GM18870 (cell line): ENCODE results near the gene AMH.
A peak's percentile ranks its signal among the peaks of the same experiment; 100 is the strongest.

Experiments
- ATAC-seq: cut with Tn5 transposase; IDR thresholded peaks from one replicate; pipeline ENCODE4 v1.9.1; 2021; ENCODE audit warnings: moderate library complexity; ENCODE audit not compliant: unreplicated experiment

AMH gene

DNA sequence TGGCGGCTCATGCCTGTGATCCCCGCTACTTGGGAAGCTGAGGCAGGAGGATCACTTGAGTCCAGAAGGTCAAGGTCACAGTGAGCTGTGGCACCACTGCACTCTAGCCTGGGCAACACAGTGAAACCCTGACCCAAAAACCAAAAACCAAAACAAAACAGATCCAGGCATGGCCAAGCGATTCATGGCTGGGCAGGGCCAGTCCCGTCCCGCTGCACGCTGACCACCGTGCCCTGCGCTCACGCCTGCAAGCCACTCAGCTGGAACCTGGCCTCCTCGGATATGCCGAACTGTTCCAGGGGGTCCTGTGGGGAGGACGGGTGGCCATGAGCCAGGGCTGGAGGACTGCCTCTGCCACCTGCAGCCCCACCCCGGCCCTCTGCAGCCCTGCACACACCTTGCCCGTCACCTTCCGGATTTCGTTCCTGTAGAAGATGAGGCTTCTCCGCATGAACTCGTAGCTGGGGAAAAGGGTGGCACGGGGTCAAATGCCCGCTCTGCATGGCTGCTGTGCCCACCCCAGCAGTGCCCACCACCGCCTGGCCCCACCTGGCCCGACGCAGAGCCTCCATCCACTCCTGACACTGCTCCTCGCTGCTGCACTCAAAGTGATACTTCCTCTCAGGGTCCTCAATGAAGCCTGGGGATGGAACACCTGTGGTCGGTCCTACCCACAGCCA lies 15.4 kb upstream of the AMH start:
- no peak for ATAC-seq

DNA sequence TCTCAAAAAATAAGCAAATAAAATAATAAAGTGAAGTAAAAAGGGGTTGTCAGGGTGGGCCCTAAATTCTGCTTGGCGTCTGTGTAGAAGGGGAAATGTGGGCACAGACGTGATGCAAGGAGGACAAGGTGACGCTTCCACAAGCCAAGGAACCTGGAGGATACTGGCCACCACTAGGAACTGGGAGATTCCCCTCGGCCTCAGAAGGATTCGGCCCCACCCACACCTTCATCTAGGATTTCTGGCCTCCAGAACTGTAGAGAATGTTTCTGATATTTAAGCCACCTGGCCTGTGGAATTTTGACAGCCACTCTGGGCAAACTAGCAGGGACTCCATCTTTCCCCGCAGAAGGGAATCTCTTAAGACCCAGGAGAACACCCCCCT lies 14.1 kb upstream of the AMH start:
- ATAC-seq: no peak

DNA sequence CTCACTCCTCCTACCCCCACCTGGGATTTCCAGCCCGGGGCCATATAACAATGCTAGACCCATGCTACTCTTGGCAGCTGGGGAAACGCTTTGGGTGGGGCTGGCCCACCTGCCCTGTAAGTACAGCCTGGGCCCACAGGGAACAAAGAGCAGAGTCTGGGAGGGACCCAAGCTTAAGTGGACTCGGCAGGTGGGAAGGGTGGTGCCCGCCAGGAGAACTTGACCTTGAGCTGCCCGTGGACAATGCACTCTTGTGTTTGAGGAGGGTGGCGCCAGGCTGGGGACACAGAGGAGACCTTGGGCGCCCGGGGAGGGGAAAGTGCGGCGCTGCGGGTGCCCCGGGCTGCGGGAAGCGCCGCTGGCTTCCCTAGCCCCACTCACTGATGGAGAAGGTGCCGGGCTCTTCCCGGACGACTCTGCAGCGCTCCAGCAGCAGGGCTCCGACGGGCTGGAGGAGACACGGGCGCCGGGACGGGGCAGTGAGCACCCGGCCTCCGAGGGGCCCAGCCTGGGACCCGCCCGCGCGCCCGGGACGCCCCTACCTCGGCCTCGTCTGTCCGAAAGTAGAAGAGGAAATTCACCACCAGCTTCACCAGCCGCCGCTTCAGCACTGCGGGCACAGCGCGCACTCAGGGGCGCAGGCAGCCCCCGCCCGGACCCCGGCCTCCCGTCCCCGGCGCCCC lies 13.6 kb upstream of the AMH start:
- ATAC-seq: peak; percentile 2

DNA sequence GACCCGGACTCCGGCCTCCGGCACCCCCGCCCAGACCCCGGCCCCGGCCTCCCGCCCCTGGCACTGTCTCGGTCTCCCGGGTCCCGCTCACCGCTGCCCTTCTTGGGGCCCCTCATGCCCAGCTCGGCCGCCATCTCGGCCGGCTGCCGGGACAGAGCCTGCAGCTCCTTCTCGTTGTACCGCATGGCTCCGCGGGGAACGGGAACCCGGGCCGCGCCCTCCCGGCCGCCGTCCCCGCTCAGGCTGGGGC lies 13.1 kb upstream of the AMH start:
- ATAC-seq: peak; percentile 22

DNA sequence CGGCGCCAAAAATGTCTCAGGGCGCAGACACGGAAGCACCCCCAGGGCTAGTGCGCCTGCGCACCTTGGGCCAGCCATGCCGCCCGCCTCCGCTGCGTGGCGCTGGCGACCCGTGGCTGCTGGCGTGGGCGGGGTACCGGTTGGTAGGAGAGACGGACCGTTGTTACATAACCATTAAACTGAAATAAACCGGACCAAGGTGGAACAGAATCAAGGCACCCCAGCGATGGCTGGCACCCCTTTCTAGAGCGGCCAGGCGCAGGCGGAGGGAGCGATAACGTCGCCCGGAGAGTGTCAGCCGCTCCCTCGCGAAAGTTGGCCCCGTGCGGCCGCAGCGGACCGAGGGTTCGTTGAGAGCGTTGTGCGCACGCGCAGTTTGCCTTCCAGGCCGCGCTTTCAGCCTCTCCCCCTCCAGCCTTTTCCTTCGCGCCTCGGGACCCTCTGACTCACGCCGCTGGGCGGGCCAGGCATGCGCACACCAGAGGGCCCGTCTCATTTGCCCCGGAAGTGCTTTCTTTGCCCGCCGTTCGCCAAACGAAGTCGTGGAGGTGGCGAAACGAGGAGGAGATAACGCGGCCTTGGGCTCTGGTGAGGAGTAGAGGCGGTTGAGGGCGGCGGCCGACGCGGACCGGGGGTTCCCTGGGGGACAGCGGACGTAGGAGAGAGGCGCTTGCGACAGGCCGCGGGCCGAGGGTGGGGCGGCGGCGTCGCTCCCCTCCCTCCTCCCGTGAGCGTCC lies 12.6 kb upstream of the AMH start, which contains the start of the genes PLEKHJ1 and SF3A2:
Gene PLEKHJ1 (minus strand): TSS at position 16 of the 737 bp plus-strand sequence. CDS start 81 bp downstream, outside the sequence.
Gene SF3A2 (plus strand): TSS at position 511 of the 737 bp plus-strand sequence. CDS start 6,595 bp downstream, outside the sequence.
- ATAC-seq: peak; percentile 73

DNA sequence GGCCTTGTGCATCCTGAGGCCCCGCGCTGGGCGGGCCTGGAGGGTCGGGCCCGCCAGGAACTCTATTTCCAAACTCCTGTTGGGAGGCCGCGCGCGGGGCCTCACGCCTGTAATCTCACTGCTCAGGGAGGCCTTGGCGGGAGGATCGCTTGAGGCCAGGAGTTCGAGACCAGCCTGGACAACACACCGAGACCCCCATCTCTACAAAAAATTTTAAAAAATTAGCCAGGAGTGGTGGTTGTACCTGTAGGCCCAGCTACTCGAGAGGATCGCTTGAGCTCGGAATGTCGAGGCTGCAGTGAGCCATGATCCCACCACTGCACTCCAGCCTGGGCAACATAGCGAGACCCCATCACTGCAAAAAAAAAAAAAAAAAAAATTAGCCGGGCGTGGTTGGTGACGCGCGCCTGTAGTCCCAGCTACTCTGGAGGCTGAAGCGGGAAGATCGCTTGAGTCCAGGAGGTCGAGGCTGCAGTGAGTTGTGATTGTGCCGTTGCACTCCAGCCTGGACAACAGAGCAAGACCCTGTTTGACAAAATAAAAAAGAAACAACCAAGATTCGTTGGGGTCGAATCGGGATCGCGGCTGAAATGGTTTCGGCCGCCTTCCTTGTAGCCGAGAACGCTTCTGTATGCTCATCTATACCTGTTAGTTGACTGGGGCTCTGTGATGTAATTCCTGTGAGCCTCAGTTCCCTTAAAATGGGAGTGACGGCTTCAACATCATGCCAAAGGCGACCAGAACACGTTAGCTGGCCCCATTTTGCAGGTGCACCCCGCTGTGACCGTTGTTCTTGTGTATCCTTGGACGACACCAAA lies 11.9 kb upstream of the AMH start:
- ATAC-seq: no peak

DNA sequence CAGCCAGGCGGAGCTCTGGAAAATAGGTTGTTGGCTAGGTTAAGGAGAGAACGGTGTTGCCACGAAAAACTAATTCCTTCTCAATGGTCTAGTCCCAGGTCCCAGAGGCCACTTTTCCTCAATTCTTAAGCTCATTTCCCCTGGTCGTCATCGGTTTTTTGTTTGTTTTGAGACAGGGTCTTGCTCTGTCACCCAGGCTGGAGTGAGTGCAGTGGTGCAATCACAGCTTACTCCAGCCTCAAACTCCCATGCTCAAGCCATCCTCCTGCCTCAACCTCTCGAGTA lies 11.3 kb upstream of the AMH start:
- no peak for ATAC-seq

DNA sequence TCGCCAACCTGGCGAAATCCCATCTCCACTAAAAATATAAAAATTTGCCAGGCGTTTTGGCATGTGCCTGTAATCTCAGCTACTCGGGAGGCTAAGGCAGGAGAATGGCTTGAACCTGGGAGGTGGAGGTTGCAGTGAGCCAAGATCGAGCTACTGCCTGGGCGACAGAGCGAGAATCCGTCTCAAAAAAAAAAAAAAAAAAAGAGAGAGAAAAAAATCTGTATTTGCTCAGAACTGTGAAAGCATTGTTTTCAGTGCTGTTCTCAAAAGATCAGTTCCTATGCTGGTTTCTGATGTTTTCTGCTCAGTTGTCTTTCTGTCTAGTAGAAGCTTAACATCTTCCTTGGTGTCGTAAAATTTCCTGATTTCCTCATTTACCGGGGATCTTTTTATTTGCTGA lies 9.9 kb upstream of the AMH start:
- ATAC-seq: no peak

DNA sequence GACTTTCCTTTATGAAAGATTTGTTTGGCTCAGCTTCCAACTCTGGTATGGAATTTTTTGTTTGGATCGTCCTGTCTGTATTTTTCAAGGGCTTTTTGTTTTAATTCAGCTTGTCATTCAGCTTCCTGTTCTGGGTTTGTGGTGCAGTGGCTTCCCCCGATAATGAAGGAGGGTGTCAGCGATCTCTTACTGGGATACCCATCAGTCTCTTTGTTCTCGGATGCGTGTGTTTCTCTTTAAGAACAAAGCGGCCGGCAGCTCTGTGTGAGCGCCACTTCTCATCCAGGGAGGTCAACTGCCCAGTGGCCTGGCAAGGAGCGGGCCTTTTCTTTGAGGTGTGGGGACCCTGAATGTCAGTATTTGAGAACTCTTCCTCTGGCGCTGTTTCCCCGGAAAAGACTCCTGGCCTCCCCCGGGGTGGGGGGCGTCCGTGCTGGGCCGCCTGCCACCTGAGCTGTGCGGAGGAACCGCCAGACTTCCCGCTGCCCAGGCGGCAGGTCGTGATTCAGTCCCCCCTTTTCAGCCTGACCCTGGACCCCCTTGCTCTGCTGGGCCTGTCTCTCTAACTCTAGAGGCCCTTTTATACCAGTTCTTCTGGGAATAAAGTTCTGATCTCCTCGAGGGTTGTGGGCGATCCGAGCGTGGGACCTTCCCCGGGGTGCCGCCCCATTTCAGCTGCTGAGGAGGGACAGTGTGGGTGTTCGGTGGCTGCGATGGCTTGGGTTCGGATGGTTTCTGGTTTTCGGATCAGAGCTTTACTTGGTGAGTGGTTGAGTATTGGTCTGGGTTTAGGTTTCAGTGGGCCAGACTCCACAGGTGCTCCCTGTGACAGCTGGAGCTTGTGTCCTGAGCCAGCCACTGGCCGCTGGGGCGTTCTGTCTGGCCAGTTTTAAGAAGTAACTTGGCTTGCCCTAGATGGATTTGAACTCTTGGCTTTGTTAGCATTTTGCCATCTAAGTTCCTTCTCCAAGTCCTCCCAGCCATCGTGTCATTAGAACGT lies 9.1 kb upstream of the AMH start:
- ATAC-seq: no peak

DNA sequence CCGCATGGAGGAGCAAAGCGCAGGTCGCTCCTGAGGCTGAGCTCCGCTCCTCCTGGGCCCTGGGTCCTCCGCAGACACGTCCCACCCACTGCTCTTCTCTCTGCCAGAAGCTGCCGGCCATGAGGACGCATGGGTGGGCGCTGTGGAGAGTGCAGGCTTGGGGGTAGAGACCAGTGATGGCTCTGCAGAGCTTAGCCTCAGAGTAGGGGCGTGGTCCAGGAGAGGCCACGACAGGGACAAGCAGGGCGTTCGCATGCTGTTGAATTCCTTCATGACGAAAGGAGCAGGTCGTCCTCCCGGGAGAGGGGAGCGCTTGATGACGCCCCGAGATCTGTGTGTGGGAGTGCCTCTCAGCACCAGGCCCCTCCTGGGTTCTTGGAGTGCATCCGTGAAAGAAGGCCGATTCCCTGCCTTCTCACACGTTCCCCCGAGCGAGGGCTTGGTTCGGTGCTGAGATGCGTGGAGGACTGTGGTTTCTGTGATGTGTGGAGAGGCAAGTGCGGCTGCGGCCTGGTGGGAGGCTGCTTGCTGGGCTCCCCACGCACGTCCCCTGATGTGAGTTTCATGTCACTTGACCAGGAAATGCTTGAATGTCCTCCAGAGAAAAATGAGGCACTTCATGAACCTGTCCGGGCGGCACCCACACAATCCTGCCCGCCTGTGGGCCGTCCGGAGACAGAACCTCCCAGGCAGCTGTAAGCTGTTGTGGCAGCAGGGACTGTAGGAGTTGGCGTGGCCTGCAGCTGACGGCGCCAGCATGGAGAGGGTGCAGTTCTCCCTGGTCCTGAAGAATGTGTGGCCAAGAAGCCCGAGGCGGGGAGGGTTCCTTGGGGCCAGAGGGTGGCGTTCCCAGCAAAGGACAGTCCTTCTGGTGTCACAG lies 8.0 kb upstream of the AMH start:
- ATAC-seq: no peak

DNA sequence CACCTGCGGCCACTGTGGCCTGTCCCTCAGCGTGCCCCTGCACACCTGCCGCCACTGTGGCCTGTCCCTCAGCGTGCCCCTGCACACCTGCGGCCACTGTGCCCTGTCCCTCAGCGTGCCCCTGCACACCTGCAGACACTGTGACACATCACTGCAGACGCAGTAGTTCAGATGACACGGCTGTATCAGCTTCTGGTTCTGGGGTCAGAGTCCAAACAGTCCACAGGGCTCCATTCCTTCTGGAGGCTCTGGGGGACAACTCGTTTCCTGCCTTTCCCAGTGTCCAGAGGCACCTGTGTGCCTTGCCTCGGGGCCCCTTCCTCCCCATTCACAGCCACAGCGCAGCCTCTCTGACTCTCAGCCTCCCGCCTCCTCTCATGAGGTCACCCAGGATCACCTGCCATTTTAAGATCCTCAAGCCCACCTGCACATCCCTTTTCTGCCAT lies 7.0 kb upstream of the AMH start:
- ATAC-seq: no peak

DNA sequence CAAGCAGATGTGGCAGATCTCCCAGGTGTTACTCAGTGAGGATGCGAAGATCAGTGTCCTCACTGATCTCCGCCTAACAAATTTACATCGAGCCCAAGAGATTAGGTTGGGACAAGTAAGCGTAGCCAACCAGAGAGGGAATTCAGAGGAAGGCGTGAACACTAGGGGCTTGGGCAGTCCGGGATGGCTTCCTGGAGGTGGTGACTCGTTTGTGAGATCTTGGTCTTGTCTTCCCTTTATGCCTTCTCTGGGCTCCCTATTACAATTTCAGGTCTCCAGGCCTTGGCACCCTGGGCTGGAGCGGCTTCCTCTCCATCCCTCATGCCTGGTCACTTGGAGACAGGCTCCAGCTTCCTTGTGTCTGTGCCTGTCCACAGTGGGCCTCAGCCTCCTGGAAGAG lies 6.3 kb upstream of the AMH start:
- ATAC-seq: no peak

DNA sequence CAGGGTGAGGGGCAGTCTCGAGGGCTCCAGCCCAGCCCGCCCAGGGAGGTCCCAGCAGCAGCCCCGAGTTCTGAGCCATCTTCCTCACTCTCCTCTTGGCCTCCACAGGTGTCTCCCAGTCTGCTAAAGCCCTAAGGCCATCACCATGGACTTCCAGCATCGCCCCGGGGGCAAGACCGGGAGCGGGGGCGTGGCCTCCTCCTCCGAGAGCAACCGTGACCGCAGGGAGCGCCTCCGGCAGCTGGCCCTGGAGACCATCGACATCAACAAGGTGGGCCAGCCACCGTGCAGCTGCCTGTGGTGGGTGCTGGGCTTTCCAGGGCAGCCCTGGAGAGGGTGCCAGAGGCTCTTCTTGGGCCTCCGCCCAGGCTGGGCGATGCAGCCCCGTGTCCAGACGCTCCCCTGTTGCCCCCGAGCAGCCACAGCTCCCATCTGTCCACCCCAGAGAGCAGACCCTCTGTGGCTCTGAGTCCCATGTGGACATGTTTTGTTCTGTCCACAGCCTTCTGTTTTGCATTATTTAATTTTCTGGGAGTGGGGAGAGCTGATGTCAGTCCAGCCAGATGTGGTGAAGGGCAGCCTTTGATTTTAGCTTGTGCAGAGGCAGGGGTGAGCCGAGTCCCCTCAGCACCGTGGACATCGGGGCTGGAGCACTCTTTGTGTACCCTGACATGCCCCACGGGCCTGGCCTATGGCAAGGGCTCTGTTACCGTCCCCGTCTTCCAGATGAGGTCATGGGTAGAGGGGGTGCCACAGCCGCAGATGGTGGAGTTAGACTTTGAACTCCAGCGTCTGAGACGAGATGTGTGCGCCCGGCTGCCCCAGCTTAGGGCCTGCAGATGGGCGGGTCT lies 5.6 kb upstream of the AMH start:
- ATAC-seq: no peak

DNA sequence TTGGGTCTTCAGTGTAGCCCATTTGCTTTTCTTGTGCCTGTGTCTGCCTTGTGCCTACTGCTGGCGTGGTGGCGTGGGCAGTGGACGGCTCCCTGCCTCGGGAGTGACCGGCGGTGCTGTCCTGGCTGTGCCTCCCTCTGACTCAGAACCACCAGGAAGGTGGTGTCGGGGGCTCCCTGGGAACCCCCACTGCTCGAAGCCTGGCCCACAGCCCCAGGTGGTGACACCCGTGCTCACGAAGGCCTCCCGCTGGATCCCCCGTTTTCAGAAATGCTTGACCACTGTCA lies 5.1 kb upstream of the AMH start:
- no peak for ATAC-seq

DNA sequence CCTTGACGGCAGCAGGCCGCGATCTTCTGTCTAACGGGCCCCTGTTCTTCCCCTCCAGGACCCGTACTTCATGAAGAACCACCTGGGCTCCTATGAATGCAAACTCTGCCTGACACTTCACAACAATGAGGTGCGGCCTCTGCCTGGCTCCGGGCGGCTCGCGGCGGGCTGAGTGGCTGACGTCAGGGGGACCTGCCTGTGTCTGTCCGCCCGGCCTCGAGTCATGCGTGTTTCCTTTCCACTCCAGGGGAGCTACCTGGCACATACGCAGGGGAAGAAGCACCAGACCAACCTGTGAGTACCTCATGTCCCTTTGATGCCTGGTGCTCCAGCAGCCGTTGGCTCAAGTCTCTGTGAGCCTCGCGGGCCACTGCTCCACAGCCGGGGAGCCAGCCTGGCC lies 4.6 kb upstream of the AMH start:
- no peak for ATAC-seq

DNA sequence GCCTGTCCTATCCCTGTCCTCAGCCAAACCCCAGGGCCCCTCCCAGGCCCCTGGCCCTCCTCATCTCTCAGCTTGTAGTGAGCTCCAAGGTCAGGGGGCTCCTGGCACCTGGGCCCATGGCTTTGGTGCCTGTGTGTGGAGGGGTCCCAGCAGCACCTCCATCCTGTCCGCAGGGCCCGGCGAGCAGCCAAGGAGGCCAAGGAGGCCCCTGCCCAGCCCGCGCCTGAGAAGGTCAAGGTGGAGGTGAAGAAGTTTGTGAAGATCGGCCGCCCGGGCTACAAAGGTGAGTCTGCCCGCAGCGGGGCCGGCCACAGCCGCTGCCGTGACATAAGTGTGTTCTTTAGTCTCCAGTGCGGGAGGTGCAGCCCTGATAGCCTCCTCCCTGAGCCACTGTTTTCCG lies 3.9 kb upstream of the AMH start:
- ATAC-seq: no peak

DNA sequence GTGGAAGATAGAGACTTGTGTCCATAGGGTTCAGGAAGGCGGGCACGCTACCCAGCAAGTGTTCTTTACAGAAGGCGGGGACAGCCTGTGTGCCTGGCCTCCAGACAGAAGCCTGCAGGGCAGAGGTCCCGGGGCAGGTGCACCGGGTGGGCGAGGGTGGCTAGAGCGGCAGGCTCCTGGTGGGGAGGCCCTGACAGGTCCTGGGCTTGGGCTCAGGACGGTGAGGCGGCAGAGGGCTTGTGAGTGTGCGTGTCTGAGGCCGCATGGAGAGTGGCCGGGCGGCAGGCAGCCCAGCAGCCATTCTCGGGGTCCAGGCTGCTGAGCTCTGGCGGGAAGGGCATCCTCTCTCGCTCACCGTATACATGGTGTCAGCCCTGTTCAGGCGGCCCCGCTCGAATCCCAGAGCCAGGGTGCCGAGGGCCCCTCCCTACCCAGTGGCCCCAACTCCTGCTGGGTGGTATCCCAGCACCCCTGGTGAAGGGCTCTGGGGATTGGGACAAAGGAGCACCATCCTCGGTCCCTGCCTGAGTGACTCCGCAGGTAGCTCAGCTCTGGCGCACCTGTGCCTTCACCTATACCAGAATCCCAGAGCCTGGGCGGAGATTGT lies 3.0 kb upstream of the AMH start:
- no peak for ATAC-seq

DNA sequence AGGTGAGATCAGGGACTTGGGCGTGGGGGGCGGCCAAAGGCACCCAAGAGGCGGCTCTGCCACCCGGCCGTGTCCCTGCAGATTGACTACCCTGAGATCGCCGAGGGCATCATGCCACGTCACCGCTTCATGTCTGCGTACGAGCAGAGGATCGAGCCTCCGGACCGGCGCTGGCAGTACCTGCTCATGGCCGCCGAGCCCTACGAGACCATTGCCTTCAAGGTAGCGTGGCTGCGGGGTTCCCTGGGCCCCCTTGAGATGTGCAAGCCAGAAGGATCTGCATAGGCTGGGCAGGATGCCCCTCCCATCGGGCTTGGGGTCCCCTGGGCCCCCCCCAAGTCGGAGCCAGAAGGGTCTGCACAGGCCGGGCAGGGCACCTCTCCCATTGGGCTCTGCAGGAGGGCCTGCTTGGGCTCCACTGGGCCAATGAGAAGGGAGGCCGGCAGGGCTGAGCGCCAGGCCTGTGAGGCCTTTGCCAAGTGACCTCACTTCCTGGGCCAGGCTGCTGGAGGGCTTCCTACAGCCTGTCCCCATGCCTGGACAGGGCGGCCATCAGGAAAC lies 2.2 kb upstream of the AMH start:
- no peak for ATAC-seq
